Ramos (cell line): Measurements from ENCODE around the gene IL22.

Experiments used
- in situ Hi-C: fragments of 300-500 bp; cut with MboI; formaldehyde crosslinking; loops from one replicate; pipeline ENCODE4 v1.14.3; 2022; ENCODE audit warnings: low sequenced_read_pairs; ENCODE audit not compliant: unreplicated experiment

The IL22 gene

GRCh38 chr12:68264857-68265256 lies 11.5 kb upstream of the IL22 start:
- in situ Hi-C loops = no loop called here

- in situ Hi-C loops = no loop called here
These were observed 10.9 kb upstream of the IL22 start for GRCh38 chr12:68264158-68264855.

GRCh38 chr12:68263366-68263765 lies 10.0 kb upstream of the IL22 start:
- in situ Hi-C loops = no loop called here

GRCh38 chr12:68261896-68262295 lies 8.5 kb upstream of the IL22 start:
- in situ Hi-C loops = no loop called here

GRCh38 chr12:68260153-68260552 lies 6.7 kb upstream of the IL22 start:
- in situ Hi-C loops = no loop called here

GRCh38 chr12:68259318-68259940 lies 6.0 kb upstream of the IL22 start:
- in situ Hi-C loops = no loop called here

- in situ Hi-C loops = no loop called here
These were observed 1.3 kb downstream of the IL22 start for GRCh38 chr12:68252077-68252476.

GRCh38 chr12:68250454-68250853 lies 3.0 kb downstream of the IL22 start:
- in situ Hi-C loops = no loop called here

GRCh38 chr12:68247785-68248184 lies 5.6 kb downstream of the IL22 start:
- in situ Hi-C loops = no loop called here

- in situ Hi-C loops = no loop called here
These were observed 7.1 kb downstream of the IL22 start for GRCh38 chr12:68246350-68246749.

- in situ Hi-C loops = no loop called here
These were observed 8.0 kb downstream of the IL22 start for GRCh38 chr12:68245180-68246021.

GRCh38 chr12:68242777-68243176 lies 10.6 kb downstream of the IL22 start:
- in situ Hi-C loops = no loop called here

- in situ Hi-C loops = no loop called here
These were observed 12.4 kb downstream of the IL22 start for GRCh38 chr12:68240975-68241374.

- in situ Hi-C loops = no loop called here
These were observed 13.3 kb downstream of the IL22 start for GRCh38 chr12:68240079-68240478.

GRCh38 chr12:68239309-68239982 lies 14.0 kb downstream of the IL22 start:
- in situ Hi-C loops = no loop called here

GRCh38 chr12:68237619-68238018 lies 15.8 kb downstream of the IL22 start:
- in situ Hi-C loops = no loop called here

- in situ Hi-C loops = no loop called here
These were observed 16.3 kb downstream of the IL22 start for GRCh38 chr12:68237078-68237477.

GRCh38 chr12:68236421-68237059 lies 16.9 kb downstream of the IL22 start:
- in situ Hi-C loops = no loop called here

- in situ Hi-C loops = no loop called here
These were observed 17.8 kb downstream of the IL22 start for GRCh38 chr12:68235576-68235975.

GRCh38 chr12:68234140-68234539 lies 19.3 kb downstream of the IL22 start:
- in situ Hi-C loops = no loop called here
